Stimulated activated CD4-positive, alpha-beta T cell treated with anti-CD3 and anti-CD28 coated beads, Interleukin-4, amount 100 ng/mL, for 1 hour (primary cell): ENCODE data around the gene DRAXIN.

Experiments
- DNase-seq: peaks from one replicate; pipeline ENCODE4 v3.0.0-alpha.2; 2020

DRAXIN gene

GRCh38 chr1:11766429-11766776 lies 74.9 kb downstream of the DRAXIN start:
- DNase-seq: no peak

GRCh38 chr1:11767922-11768704 lies 76.6 kb downstream of the DRAXIN start:
- no peak for DNase-seq

GRCh38 chr1:11768821-11769220 lies 77.3 kb downstream of the DRAXIN start:
- no peak for DNase-seq

GRCh38 chr1:11769274-11769673 lies 77.8 kb downstream of the DRAXIN start:
- DNase-seq: no peak

GRCh38 chr1:11770011-11770410 lies 78.5 kb downstream of the DRAXIN start:
- no peak for DNase-seq

- DNase-seq: no peak
These were observed 80.1 kb downstream of the DRAXIN start for GRCh38 chr1:11771481-11772043.

- no peak for DNase-seq
These were observed 80.9 kb downstream of the DRAXIN start for GRCh38 chr1:11772458-11772857.

GRCh38 chr1:11774753-11775152 lies 83.2 kb downstream of the DRAXIN start:
- no peak for DNase-seq
